A673 (cell line): ENCODE results near the gene SLC26A1.

Source experiments
- EZH2 ChIP-seq: fragments of 200-600 bp; sonication (generic); IDR thresholded peaks from 2 replicates; pipeline ENCODE4 v1.6.1; 2017; ENCODE audit warnings: borderline replicate concordance, low read depth, mild to moderate bottlenecking, mixed read lengths, antibody characterized with exemption, low read length; ENCODE audit not compliant: poor library complexity, severe bottlenecking
- TF ChIP-seq, protein P1 (sequence below): fragments of 300-800, 200-600 bp; sonication (generic); conservative IDR thresholded peaks from 2 replicates; pipeline ENCODE4 v1.5.1; 2017; ENCODE audit warnings: low read depth, mild to moderate bottlenecking, antibody characterized with exemption, low read length, moderate library complexity, mixed read lengths

DNA sequence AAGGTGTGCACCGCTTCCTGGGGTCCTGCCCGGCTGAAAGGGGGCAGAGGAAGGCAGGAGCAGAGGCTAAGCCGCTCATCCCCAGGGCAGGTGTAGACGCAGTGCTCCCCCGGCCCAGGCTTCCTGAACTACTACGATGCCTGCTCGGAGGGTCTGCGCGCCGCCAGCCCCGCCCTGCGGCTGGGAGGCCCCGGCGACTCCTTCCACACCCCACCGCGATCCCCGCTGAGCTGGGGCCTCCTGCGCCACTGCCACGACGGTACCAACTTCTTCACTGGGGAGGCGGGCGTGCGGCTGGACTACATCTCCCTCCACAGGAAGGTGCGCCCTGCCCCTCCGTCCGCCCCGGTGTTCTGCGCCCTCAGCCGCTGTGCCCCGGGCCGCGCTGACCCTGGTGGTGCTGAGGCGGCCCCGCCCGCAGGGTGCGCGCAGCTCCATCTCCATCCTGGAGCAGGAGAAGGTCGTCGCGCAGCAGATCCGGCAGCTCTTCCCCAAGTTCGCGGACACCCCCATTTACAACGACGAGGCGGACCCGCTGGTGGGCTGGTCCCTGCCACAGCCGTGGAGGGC, 8.4 kb upstream of the SLC26A1 start:
- TF ChIP-seq, protein P1, sequence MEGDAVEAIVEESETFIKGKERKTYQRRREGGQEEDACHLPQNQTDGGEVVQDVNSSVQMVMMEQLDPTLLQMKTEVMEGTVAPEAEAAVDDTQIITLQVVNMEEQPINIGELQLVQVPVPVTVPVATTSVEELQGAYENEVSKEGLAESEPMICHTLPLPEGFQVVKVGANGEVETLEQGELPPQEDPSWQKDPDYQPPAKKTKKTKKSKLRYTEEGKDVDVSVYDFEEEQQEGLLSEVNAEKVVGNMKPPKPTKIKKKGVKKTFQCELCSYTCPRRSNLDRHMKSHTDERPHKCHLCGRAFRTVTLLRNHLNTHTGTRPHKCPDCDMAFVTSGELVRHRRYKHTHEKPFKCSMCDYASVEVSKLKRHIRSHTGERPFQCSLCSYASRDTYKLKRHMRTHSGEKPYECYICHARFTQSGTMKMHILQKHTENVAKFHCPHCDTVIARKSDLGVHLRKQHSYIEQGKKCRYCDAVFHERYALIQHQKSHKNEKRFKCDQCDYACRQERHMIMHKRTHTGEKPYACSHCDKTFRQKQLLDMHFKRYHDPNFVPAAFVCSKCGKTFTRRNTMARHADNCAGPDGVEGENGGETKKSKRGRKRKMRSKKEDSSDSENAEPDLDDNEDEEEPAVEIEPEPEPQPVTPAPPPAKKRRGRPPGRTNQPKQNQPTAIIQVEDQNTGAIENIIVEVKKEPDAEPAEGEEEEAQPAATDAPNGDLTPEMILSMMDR = no peak
- TF ChIP-seq EZH2 = no peak
